Breast epithelium (tissue), 4 donors: ENCODE data around the gene MYEF2. TPM values are rescaled to one million over a fixed set of nuclear protein-coding genes. Genes with fewer than 3 reads are reported as not detected.

Source experiments
- DNase-seq, 2 donors: peaks; one replicate each; pipeline ENCODE4 v3.0.0-alpha.2; 2019; ENCODE audit warnings: low spot score in 2 of 2
- H3K27ac ChIP-seq, 2 donors: fragments of 200-600 bp; sonication (generic) in 1 of 2; one replicate each; pipeline ENCODE4 v1.5.1; 2016 to 2019; ENCODE audit warnings: mild to moderate bottlenecking in 1 of 2
- H3K27me3 ChIP-seq, 2 donors: fragments of 200-600 bp; sonication (generic) in 1 of 2; one replicate each; pipeline versions ENCODE4 v1.5.1 to v1.6.0; 2017 to 2019; ENCODE audit warnings: control low read depth in 1 of 2, mild to moderate bottlenecking in 1 of 2
- H3K36me3 ChIP-seq: fragments of 200-600 bp; one replicate; pipeline ENCODE4 v1.5.1; 2019
- H3K4me1 ChIP-seq, 2 donors: fragments of 200-600 bp; sonication (generic); one replicate each; pipeline ENCODE4 v1.5.1; 2016 to 2019; ENCODE audit warnings: control low read depth in 1 of 2
- H3K4me3 ChIP-seq, 3 donors: fragments of 200-600 bp; sonication (generic); 1 replicate in 2 of 3; 2 replicates in 1 of 3; pipeline ENCODE4 v1.5.1; 2016 to 2019; ENCODE audit warnings: mild to moderate bottlenecking in 3 of 3, moderate library complexity in 2 of 3
- H3K9me3 ChIP-seq, 2 donors: fragments of 200-600 bp; sonication (generic) in 1 of 2; one replicate each; pipeline ENCODE4 v1.5.1; 2016 to 2019; ENCODE audit warnings: control low read depth in 1 of 2
- CTCF ChIP-seq, 3 donors: fragments of 450-650 bp; IDR thresholded peaks; one replicate each; pipeline ENCODE4 v1.5.1; 2016 to 2017; ENCODE audit warnings: antibody characterized with exemption in 3 of 3, mild to moderate bottlenecking in 3 of 3, moderate library complexity in 3 of 3
- POLR2A ChIP-seq: fragments of 450-650 bp; IDR thresholded peaks from one replicate; pipeline ENCODE4 v1.6.1; 2016; ENCODE audit warnings: antibody characterized with exemption, mild to moderate bottlenecking, moderate library complexity
- POLR2AphosphoS5 ChIP-seq, 3 donors: sonication (generic); formaldehyde crosslinking; IDR thresholded peaks; one replicate each; pipeline ENCODE4 v1.6.1; 2017; ENCODE audit warnings: antibody characterized with exemption in 3 of 3
- intact Hi-C: fragments of 100-400 bp; cut with DNase I; formaldehyde crosslinking; loops from one replicate; pipeline ENCODE4 v1.15.1; 2023; ENCODE audit warnings: low total_unique reads
- total RNA-seq, 3 donors: library from RNA; depleted of rRNA; stranded (reverse); fragments of >200 nt; gene quantifications; one replicate each; pipeline ENCODE4 v1.1.0, GENCODE V29; 2016

MYEF2 gene
- total RNA-seq, 3 donors from 2014 or later = 4.8 to 29.4 (median 19.3) TPM

GRCh38 chr15:48126667-48127355 lies 51.3 kb downstream of the MYEF2 start:
- H3K27me3 ChIP-seq = no peaks in the 10 kb centered on the region
- no peak for DNase-seq
- intact Hi-C loops = no loop called here
- H3K4me3 ChIP-seq = no peak overlapping the region
- no peaks in the 10 kb centered on the region for H3K36me3 ChIP-seq
- TF ChIP-seq POLR2AphosphoS5 (IDR thresholded peaks at IDR 0.05) (no peak), CTCF (IDR thresholded peaks at IDR 0.05) (no peak), POLR2A (no peak)
- no peaks in the 10 kb centered on the region for H3K4me1 ChIP-seq
- no peaks in the 10 kb centered on the region for H3K9me3 ChIP-seq
- H3K27ac ChIP-seq = no peak overlapping the region

GRCh38 chr15:48121849-48122248 lies 56.2 kb downstream of the MYEF2 start:
- intact Hi-C loops = no loop called here
- no peak for DNase-seq
- Histone ChIP-seq H3K9me3 (no peaks in the 10 kb centered on the region), H3K36me3 (no peaks in the 10 kb centered on the region), H3K4me3 (no peak overlapping the region), H3K4me1 (no peaks in the 10 kb centered on the region), H3K27ac (no peak overlapping the region), H3K27me3 (no peaks in the 10 kb centered on the region)
- TF ChIP-seq CTCF (IDR thresholded peaks at IDR 0.05) = no peak
- no peak for TF ChIP-seq POLR2AphosphoS5 (IDR thresholded peaks at IDR 0.05)
- no peak for TF ChIP-seq POLR2A

GRCh38 chr15:48120745-48121144 lies 57.4 kb downstream of the MYEF2 start, which contains the start of gene SLC24A5:
Gene SLC24A5 (plus strand): TSS chr15:48120990. CDS start chr15:48121045, 55 bp downstream.
- intact Hi-C loops = no loop called here
- no peak for DNase-seq
- Histone ChIP-seq H3K27ac (no peak within 1 kb of the TSS), H3K36me3 (no peaks in the 10 kb centered on the region), H3K9me3 (no peaks in the 10 kb centered on the region), H3K4me1 (no peaks in the 10 kb centered on the region), H3K27me3 (no peaks in the 10 kb centered on the region), H3K4me3 (no peak within 1 kb of the TSS)
- TF ChIP-seq POLR2A (no peak), POLR2AphosphoS5 (IDR thresholded peaks at IDR 0.05) (no peak), CTCF (IDR thresholded peaks at IDR 0.05) (no peak)

- TF ChIP-seq POLR2A (no peak), CTCF (IDR thresholded peaks at IDR 0.05) (no peak), POLR2AphosphoS5 (IDR thresholded peaks at IDR 0.05) (no peak)
- DNase-seq = no peak
- Histone ChIP-seq H3K4me3 (no peak overlapping the region), H3K27me3 (no peaks in the 10 kb centered on the region), H3K36me3 (no peaks in the 10 kb centered on the region), H3K4me1 (no peaks in the 10 kb centered on the region), H3K9me3 (no peaks in the 10 kb centered on the region), H3K27ac (no peak overlapping the region)
- intact Hi-C loops = no loop called here
Observed at GRCh38 chr15:48119277-48119676, 58.8 kb downstream of the MYEF2 start.

GRCh38 chr15:48112242-48112641 lies 65.9 kb downstream of the MYEF2 start:
- H3K4me3 ChIP-seq = no peak overlapping the region
- no peak overlapping the region for H3K27ac ChIP-seq
- intact Hi-C loops = no loop called here
- TF ChIP-seq POLR2A (no peak), CTCF (IDR thresholded peaks at IDR 0.05) (no peak), POLR2AphosphoS5 (IDR thresholded peaks at IDR 0.05) (no peak)
- DNase-seq = no peak
- no peaks in the 10 kb centered on the region for H3K27me3 ChIP-seq
- H3K36me3 ChIP-seq = no peaks in the 10 kb centered on the region
- no peaks in the 10 kb centered on the region for H3K9me3 ChIP-seq
- H3K4me1 ChIP-seq = no peaks in the 10 kb centered on the region
